ENCODE data around the gene PTGES2. TPM values are rescaled to one million over a fixed set of nuclear protein-coding genes. Genes with fewer than 3 reads are reported as not detected.

The PTGES2 gene
- total RNA-seq, 4 donors from 2014 or later, result 24.5 to 40.3 (median 25.8) TPM

- TF ChIP-seq CTCF (IDR thresholded peaks at IDR 0.05; ENCODE audit: low read depth), result no peak
Observed at GRCh38 chr9:128153060-128153946, 25.8 kb upstream of the PTGES2 start.

GRCh38 chr9:128152133-128153059 is 24.9 kb upstream of the PTGES2 start:
- no peak for TF ChIP-seq CTCF (IDR thresholded peaks at IDR 0.05; ENCODE audit: low read depth)

- TF ChIP-seq CTCF (IDR thresholded peaks at IDR 0.05; ENCODE audit: low read depth), result no peak
Observed at GRCh38 chr9:128151309-128152132, 24.0 kb upstream of the PTGES2 start.

- no peak for TF ChIP-seq CTCF (IDR thresholded peaks at IDR 0.05; ENCODE audit: low read depth)
Observed at GRCh38 chr9:128150594-128151308, 23.2 kb upstream of the PTGES2 start.

- TF ChIP-seq CTCF (IDR thresholded peaks at IDR 0.05; ENCODE audit: low read depth), result no peak
Observed at GRCh38 chr9:128149951-128150593, 22.5 kb upstream of the PTGES2 start.

- no peak for TF ChIP-seq CTCF (IDR thresholded peaks at IDR 0.05; ENCODE audit: low read depth)
Observed at GRCh38 chr9:128149001-128149701, 21.6 kb upstream of the PTGES2 start, which contains the start of gene LCN2. Gene LCN2 (plus strand): TSS chr9:128149453. CDS start chr9:128149526, 73 bp downstream.

Measured in subcutaneous adipose tissue (tissue), 4 donors.